ENCODE measurements around the gene PDZRN3.

The PDZRN3 gene

GRCh38 chr3:73379465-73379864 is 245.3 kb downstream of the PDZRN3 start:
- no peak for DNase-seq

GRCh38 chr3:73378207-73378606 is 246.5 kb downstream of the PDZRN3 start:
- DNase-seq: no peak

GRCh38 chr3:73365756-73366397 is 258.9 kb downstream of the PDZRN3 start:
- peak; percentile 25 for DNase-seq

- DNase-seq: no peak
Measured at GRCh38 chr3:73364517-73364916, 260.2 kb downstream of the PDZRN3 start.

GRCh38 chr3:73363093-73363492 is 261.6 kb downstream of the PDZRN3 start:
- DNase-seq: no peak

GRCh38 chr3:73361591-73361990 is 263.1 kb downstream of the PDZRN3 start:
- DNase-seq: no peak

GRCh38 chr3:73353649-73354217 is 271.0 kb downstream of the PDZRN3 start:
- DNase-seq: peak; percentile 32

- DNase-seq: no peak
Measured at GRCh38 chr3:73352841-73353645, 271.7 kb downstream of the PDZRN3 start.

- no peak for DNase-seq
Measured at GRCh38 chr3:73351423-73352071, 273.2 kb downstream of the PDZRN3 start.

GRCh38 chr3:73350996-73351395 is 273.7 kb downstream of the PDZRN3 start:
- DNase-seq: no peak

GRCh38 chr3:73349657-73350056 is 275.1 kb downstream of the PDZRN3 start:
- no peak for DNase-seq

GRCh38 chr3:73342077-73342476 is 282.7 kb downstream of the PDZRN3 start:
- DNase-seq: no peak

- no peak for DNase-seq
Measured at GRCh38 chr3:73341272-73341935, 283.3 kb downstream of the PDZRN3 start.

- DNase-seq: no peak
Measured at GRCh38 chr3:73332558-73332957, 292.2 kb downstream of the PDZRN3 start.

Measured in fibroblast of skin of right quadriceps (primary cell).